Activated CD8-positive, alpha-beta memory T cell treated with anti-CD3 and anti-CD28 coated beads, Interleukin-2, amount 50 U/mL, for 48 hours (primary cell): ENCODE data around the gene RGS7BP.
"Not testable (repeated sequence)": the region's sequence is repeated elsewhere in the genome, so short reads cannot be mapped to it uniquely, and the experiment has no call there.

Experiments
- DNase-seq: peaks from one replicate; pipeline ENCODE4 v3.0.0-alpha.2; 2020

The RGS7BP gene

GRCh38 chr5:64505769-64506566 lies at the start of gene RGS7BP:
Gene RGS7BP (plus strand): TSS chr5:64506015. CDS start chr5:64506625, 610 bp downstream.
- no peak for DNase-seq

GRCh38 chr5:64457846-64458245 lies 48.0 kb upstream of the RGS7BP start:
- no peak for DNase-seq

GRCh38 chr5:64458948-64459347 lies 46.9 kb upstream of the RGS7BP start:
- DNase-seq = no peak

- DNase-seq = no peak
Measured at GRCh38 chr5:64462391-64462790, 43.4 kb upstream of the RGS7BP start.

- no peak for DNase-seq
Measured at GRCh38 chr5:64486163-64486562, 19.7 kb upstream of the RGS7BP start.

GRCh38 chr5:64487283-64487682 lies 18.5 kb upstream of the RGS7BP start:
- no peak for DNase-seq

- DNase-seq = no peak
Measured at GRCh38 chr5:64489857-64490256, 16.0 kb upstream of the RGS7BP start.

GRCh38 chr5:64497386-64497785 lies 8.4 kb upstream of the RGS7BP start:
- DNase-seq = no peak

GRCh38 chr5:64502196-64502595 lies 3.6 kb upstream of the RGS7BP start:
- no peak for DNase-seq

GRCh38 chr5:64506567-64507263 lies 900 bp downstream of the RGS7BP start:
- DNase-seq = no peak

- DNase-seq = no peak
Measured at GRCh38 chr5:64507264-64507605, 1.4 kb downstream of the RGS7BP start.

- no peak for DNase-seq
Measured at GRCh38 chr5:64509828-64510227, 4.0 kb downstream of the RGS7BP start.

- DNase-seq = no peak
Measured at GRCh38 chr5:64513492-64513891, 7.7 kb downstream of the RGS7BP start.

- DNase-seq = no peak
Measured at GRCh38 chr5:64514612-64515011, 8.8 kb downstream of the RGS7BP start.

GRCh38 chr5:64516216-64516615 lies 10.4 kb downstream of the RGS7BP start:
- no peak for DNase-seq

- no peak for DNase-seq
Measured at GRCh38 chr5:64518793-64519192, 13.0 kb downstream of the RGS7BP start.

GRCh38 chr5:64519263-64519662 lies 13.4 kb downstream of the RGS7BP start:
- no peak for DNase-seq

- DNase-seq = no peak
Measured at GRCh38 chr5:64526734-64527439, 21.1 kb downstream of the RGS7BP start.

GRCh38 chr5:64530076-64530475 lies 24.3 kb downstream of the RGS7BP start:
- DNase-seq = no peak

GRCh38 chr5:64532212-64532611 lies 26.4 kb downstream of the RGS7BP start:
- no peak for DNase-seq

- DNase-seq = no peak
Measured at GRCh38 chr5:64532657-64533056, 26.8 kb downstream of the RGS7BP start.

- DNase-seq = no peak
Measured at GRCh38 chr5:64534033-64534432, 28.2 kb downstream of the RGS7BP start.

- DNase-seq = no peak
Measured at GRCh38 chr5:64557911-64558310, 52.1 kb downstream of the RGS7BP start.

GRCh38 chr5:64558641-64559040 lies 52.8 kb downstream of the RGS7BP start:
- DNase-seq = not testable (repeated sequence)
